Nephron progenitor cell (in vitro differentiated cells): ENCODE measurements around the gene ISG15.

Experiments used
- DNase-seq: peaks from one replicate; pipeline ENCODE4 v3.0.0; 2021
- H3K27ac Mint-ChIP-seq: 2 replicates; pipeline ENCODE4 v1.8.0; 2021; ENCODE audit warnings: mild to moderate bottlenecking, moderate library complexity, mixed read lengths
- H3K27me3 Mint-ChIP-seq: 2 replicates; pipeline ENCODE4 v1.8.0; 2021; ENCODE audit warnings: mild to moderate bottlenecking, low read depth, mixed read lengths; ENCODE audit not compliant: poor library complexity
- H3K36me3 Mint-ChIP-seq: 2 replicates; pipeline ENCODE4 v1.8.0; 2021; ENCODE audit warnings: low read depth, mixed read lengths
- H3K4me1 Mint-ChIP-seq: 2 replicates; pipeline ENCODE4 v1.8.0; 2021; ENCODE audit warnings: mixed read lengths
- H3K4me3 Mint-ChIP-seq: 2 replicates; pipeline ENCODE4 v1.8.0; 2021; ENCODE audit warnings: mild to moderate bottlenecking, moderate library complexity, mixed read lengths
- H3K9me3 Mint-ChIP-seq: 2 replicates; pipeline ENCODE4 v1.8.0; 2021; ENCODE audit warnings: mild to moderate bottlenecking, moderate library complexity, mixed read lengths
- TF ChIP-seq, protein P1 (sequence below): fragments of 200-600 bp; sonication (generic); IDR thresholded peaks from 2 replicates; pipeline ENCODE4 v1.5.0; 2021; ENCODE audit warnings: antibody characterized with exemption

ISG15 gene

DNA sequence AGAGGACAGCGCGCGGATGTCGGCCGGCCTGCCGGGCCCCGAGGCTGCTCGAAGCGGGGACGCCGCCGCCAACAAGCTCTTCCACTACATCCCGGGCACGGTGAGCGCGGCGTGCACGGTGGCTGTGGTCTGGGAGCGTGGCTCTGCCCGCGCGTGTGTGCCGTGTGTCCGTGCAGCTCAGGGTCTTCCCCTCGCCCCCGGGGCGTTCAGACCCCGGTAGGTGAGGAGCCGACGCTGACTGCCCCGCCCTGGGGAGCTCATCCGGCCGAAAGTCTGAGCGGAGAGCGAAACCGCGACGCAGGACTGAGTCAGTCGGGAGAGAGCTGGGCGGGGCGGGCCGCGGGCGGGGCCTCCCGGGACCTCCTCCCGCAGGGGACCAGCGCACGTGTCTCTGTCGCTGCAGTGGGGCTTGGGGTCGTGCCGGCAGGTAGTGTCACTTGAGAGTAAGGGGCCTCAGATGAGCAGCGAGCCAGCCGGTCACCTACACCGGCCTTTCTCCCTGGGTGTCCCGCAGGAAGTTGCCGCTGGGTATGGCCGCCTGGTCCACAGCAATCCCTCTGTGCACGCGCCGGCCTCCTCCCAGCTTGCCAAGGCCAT, 46.5 kb upstream of the ISG15 start:
- Mint-ChIP-seq H3K9me3 (peaks cover 3% of the 10 kb centered on the region), H3K36me3 (peaks cover 8% of the 10 kb centered on the region), H3K27me3 (peaks cover 73% of the 10 kb centered on the region), H3K4me3 (peak overlapping the region; percentile 52), H3K4me1 (no peaks in the 10 kb centered on the region), H3K27ac (no peak overlapping the region)
- peak; percentile 75 for DNase-seq
- TF ChIP-seq, protein P1, sequence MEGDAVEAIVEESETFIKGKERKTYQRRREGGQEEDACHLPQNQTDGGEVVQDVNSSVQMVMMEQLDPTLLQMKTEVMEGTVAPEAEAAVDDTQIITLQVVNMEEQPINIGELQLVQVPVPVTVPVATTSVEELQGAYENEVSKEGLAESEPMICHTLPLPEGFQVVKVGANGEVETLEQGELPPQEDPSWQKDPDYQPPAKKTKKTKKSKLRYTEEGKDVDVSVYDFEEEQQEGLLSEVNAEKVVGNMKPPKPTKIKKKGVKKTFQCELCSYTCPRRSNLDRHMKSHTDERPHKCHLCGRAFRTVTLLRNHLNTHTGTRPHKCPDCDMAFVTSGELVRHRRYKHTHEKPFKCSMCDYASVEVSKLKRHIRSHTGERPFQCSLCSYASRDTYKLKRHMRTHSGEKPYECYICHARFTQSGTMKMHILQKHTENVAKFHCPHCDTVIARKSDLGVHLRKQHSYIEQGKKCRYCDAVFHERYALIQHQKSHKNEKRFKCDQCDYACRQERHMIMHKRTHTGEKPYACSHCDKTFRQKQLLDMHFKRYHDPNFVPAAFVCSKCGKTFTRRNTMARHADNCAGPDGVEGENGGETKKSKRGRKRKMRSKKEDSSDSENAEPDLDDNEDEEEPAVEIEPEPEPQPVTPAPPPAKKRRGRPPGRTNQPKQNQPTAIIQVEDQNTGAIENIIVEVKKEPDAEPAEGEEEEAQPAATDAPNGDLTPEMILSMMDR: no peak

DNA sequence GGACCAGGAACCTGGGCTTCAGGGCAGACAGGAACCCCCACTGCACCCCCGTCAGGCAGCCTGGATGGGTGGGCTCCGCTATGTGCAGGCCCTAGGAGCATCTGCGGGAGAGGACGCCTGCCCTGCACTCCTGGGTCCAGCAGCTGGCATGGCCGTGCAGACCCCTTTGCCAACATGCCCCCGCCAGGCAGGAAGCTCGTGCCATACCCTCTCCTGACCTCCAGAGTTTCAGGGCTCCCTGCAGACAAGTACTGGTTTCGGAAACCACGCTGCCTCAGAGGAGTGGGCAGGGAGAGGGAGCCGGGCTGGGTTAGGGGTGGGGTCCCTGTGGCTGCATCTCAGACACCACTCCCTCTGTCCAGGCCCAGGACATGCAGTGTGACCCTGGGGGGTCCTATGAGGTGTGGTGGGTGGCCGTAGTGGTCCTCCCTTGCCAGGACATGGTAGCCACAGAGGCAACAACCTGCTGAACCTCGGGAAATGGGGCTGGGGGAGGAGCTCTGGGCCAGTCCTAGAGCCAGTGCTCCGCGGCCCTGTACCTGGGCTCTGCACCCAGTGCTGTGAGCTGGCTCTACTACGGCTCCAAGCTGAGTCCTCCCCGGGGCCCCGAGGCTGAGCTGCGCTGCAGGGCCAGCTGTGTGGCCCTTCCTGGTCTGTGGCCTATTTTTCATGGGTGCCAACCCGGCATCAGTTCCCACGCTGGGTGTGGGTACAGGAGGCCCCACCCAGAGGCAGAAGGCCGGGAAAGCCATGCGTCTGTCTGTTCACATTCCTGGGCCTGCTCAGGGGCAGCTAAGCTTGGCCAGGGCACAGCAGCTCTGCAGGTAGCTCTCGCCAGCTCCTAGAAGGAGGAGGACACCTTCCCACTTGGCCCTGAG, 45.6 kb upstream of the ISG15 start:
- H3K9me3 Mint-ChIP-seq: peaks cover 3% of the 10 kb centered on the region
- H3K4me3 Mint-ChIP-seq: no peak overlapping the region
- TF ChIP-seq, protein P1: no peak
- peaks cover 8% of the 10 kb centered on the region for H3K36me3 Mint-ChIP-seq
- H3K4me1 Mint-ChIP-seq: no peaks in the 10 kb centered on the region
- no peak overlapping the region for H3K27ac Mint-ChIP-seq
- H3K27me3 Mint-ChIP-seq: peaks cover 74% of the 10 kb centered on the region
- DNase-seq: no peak

DNA sequence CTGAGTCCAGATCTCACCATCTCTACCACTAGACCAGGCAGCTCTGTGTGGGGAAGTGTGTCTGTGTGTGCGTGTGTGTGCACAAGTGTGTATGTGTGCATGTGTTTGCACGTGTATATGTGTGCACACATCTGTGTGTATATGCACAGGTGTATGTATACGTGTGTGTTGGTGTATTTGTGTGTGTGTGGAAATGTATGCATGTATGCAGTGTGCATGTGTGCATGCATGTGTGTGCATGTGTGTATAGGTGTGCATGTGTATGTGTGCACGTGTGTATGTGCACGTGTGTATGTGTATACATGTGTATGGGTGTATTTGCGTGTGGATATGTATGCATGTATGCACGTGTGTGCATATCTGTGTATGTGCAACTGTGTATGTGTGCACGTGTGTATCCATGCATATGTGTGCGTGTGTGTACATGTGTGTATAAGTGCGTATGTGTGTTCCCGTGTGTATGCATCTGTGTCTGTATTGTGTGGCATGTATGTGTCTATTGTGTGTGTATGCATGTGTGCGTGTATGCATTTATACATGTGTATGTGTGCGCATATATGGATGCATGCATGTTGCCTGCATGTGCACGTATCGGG, 43.9 kb upstream of the ISG15 start:
- Mint-ChIP-seq H3K27me3 (peaks cover 85% of the 10 kb centered on the region), H3K4me3 (no peak overlapping the region), H3K4me1 (no peaks in the 10 kb centered on the region), H3K27ac (no peak overlapping the region), H3K36me3 (peaks cover 8% of the 10 kb centered on the region), H3K9me3 (peaks cover 3% of the 10 kb centered on the region)
- TF ChIP-seq, protein P1: no peak
- DNase-seq: no peak

DNA sequence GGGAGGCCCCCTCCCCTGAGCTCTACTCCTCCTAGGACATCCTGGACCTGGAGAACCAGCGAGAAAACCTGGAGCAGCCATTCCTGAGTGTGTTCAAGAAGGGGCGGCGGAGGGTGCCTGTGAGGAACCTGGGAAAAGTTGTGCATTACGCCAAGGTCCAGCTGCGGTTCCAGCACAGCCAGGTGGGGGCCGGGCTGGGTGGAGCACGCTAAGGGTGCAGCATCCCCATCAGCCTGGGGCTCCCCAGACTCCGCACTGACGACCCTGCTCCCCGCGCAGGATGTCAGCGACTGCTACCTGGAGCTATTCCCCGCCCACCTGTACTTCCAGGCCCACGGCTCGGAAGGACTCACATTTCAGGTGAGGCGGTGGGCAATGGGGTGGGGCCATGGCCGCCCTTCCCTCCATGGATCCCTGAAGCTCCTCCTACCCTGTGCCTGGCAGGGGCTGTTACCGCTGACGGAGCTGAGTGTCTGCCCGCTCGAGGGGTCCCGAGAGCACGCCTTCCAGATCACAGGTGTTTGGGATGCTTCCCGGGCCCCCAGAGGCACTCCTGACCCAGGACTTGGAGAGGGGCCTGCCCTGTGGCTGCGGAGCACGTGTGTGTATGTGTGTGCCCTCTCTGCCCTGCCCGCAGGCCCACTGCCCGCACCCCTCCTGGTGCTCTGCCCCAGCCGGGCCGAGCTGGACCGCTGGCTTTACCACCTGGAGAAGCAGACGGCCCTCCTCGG, 42.9 kb upstream of the ISG15 start:
- Mint-ChIP-seq H3K4me3 (no peak overlapping the region), H3K27ac (no peak overlapping the region), H3K27me3 (peaks cover 87% of the 10 kb centered on the region), H3K4me1 (peaks cover 4% of the 10 kb centered on the region), H3K36me3 (peaks cover 2% of the 10 kb centered on the region), H3K9me3 (peaks cover 3% of the 10 kb centered on the region)
- DNase-seq: no peak
- TF ChIP-seq, protein P1: no peak

DNA sequence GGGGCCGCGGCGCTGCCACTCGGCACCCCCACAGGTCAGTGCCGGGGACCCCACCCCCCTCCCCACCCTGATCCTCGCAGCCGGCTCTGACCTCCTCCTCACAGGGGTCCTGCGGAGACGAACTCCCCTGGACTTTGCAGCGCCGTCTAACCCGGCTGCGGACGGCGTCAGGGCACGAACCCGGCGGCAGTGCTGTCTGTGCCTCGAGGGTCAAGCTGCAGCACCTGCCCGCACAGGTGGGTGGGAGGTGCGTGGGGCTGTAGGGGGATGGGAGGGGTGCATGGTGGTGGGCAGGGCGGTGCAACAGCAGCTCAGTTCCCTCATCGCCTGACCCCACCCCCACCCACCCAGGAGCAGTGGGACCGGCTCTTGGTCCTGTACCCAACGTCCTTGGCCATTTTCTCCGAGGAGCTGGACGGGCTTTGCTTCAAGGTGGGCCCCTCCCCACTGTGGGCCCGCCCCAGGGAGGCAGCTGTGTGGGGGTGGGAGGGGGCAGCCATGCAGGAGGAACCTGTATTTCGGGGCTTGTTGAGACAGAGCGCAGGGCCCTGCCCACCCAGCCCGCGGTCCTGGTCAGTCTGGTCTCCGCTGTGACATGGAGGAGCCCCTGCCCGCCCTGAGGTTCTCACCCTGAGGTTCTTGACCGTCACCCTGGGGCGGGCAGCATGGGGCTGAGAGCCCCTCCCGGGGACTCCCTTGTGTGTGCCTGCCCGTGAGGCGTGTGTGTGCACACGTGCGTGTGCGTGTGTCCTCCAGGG, 42.1 kb upstream of the ISG15 start:
- Mint-ChIP-seq H3K27ac (no peak overlapping the region), H3K27me3 (peaks cover 87% of the 10 kb centered on the region), H3K4me3 (no peak overlapping the region), H3K36me3 (no peaks in the 10 kb centered on the region), H3K9me3 (peaks cover 3% of the 10 kb centered on the region), H3K4me1 (peaks cover 9% of the 10 kb centered on the region)
- DNase-seq: no peak
- TF ChIP-seq, protein P1: no peak
